Endothelial cell of umbilical vein (primary cell): ENCODE data around the gene DNAJC16. TPM values are rescaled to one million over a fixed set of nuclear protein-coding genes. Genes with fewer than 3 reads are reported as not detected.

Experiments
- BruUV-seq: library from RNA; stranded (reverse); fragments of 400-500 nt; replicated peaks from 2 replicates; lab custom pipeline; 2021; lab: Mats Ljungman, UMichigan
- CTCF ChIA-PET: fragments of 300-600, 350-600 bp; sonication (Branson Sonifier 250); formaldehyde crosslinking; loops from one replicate; lab custom pipeline; 2021; ENCODE audit warnings: antibody characterized with exemption, inconsistent platforms; lab: Charles Lee
- POLR2A ChIA-PET: fragments of 300-600, 350-600 bp; sonication (Branson Sonifier 250); formaldehyde crosslinking; loops from one replicate; lab custom pipeline; 2021; ENCODE audit warnings: antibody characterized with exemption, inconsistent platforms; lab: Charles Lee
- DNase-seq: peaks from one replicate; pipeline ENCODE4 v3.0.0-alpha.2; 2011; ENCODE audit warnings: low read depth, low spot score
- FAIRE-seq: peaks from 2 replicates; lab custom pipeline; 2011; peaks lifted over from hg19 to GRCh38; lab: Jason Lieb, UNC
- H2AFZ ChIP-seq: 2 replicates; pipeline ENCODE4 v1.6.0; 2012; ENCODE audit warnings: low read depth, low read length, control low read depth, inconsistent platforms
- H3K27ac ChIP-seq: 2 replicates; pipeline ENCODE4 v1.5.1; 2011; ENCODE audit warnings: low read depth, mild to moderate bottlenecking, control low read depth, low read length, moderate library complexity; ENCODE audit not compliant: insufficient read depth
- H3K27me3 ChIP-seq, 2 experiments: 2 replicates each; pipeline versions ENCODE4 v1.6.0 to v1.6.1; 2011; ENCODE audit warnings: low read length in 2 of 2, mixed read lengths in 1 of 2; ENCODE audit not compliant: control insufficient read depth in 2 of 2, insufficient read depth in 2 of 2
- H3K36me3 ChIP-seq, 2 experiments: 2 replicates in 1 of 2; 3 replicates in 1 of 2; pipeline ENCODE4 v1.5.1; 2011; ENCODE audit warnings: low read length in 2 of 2, mild to moderate bottlenecking in 1 of 2, moderate library complexity in 1 of 2; ENCODE audit not compliant: control insufficient read depth in 2 of 2, insufficient read depth in 2 of 2; ENCODE audit errors: extremely low read depth in 1 of 2
- H3K4me1 ChIP-seq: 3 replicates; pipeline ENCODE4 v1.5.1; 2011; ENCODE audit warnings: mild to moderate bottlenecking, low read length; ENCODE audit not compliant: control insufficient read depth, insufficient read depth; ENCODE audit errors: extremely low read depth
- H3K4me2 ChIP-seq: 2 replicates; pipeline ENCODE4 v1.6.1; 2011; ENCODE audit warnings: low read length, control low read depth, mixed read lengths; ENCODE audit not compliant: insufficient read depth
- H3K4me3 ChIP-seq, 3 experiments: fragments of 200-600 bp in 1 of 3; sonication (generic), shearing (Covaris generic) in 1 of 3; replicated peaks in 1 of 3; 2 replicates each; pipeline ENCODE4 v1.5.1; 2011 to 2016; ENCODE audit warnings: control low read depth in 3 of 3, low read length in 3 of 3, mild to moderate bottlenecking in 2 of 3, inconsistent platforms in 1 of 3, low read depth in 1 of 3, moderate library complexity in 1 of 3; ENCODE audit not compliant: insufficient read depth in 1 of 3
- H3K79me2 ChIP-seq: 2 replicates; pipeline ENCODE4 v1.6.0; 2012; ENCODE audit warnings: low read length, inconsistent platforms; ENCODE audit not compliant: control insufficient read depth, insufficient read depth
- H3K9ac ChIP-seq: replicated peaks from 2 replicates; pipeline ENCODE3; 2011; ENCODE audit warnings: low read length, control low read depth; ENCODE audit not compliant: insufficient read depth; ENCODE audit errors: extremely low read depth
- H3K9me1 ChIP-seq: replicated peaks from 3 replicates; pipeline ENCODE4 v1.6.0; 2011; ENCODE audit warnings: mild to moderate bottlenecking, low read length; ENCODE audit not compliant: control insufficient read depth, insufficient read depth; ENCODE audit errors: extremely low read depth
- H3K9me3 ChIP-seq: replicated peaks from 2 replicates; pipeline ENCODE4 v1.5.1; 2012; ENCODE audit warnings: low read length, inconsistent platforms; ENCODE audit not compliant: control insufficient read depth, insufficient read depth
- H4K20me1 ChIP-seq: replicated peaks from 2 replicates; pipeline ENCODE3; 2011; ENCODE audit warnings: mild to moderate bottlenecking, low read length; ENCODE audit not compliant: control insufficient read depth, insufficient read depth; ENCODE audit errors: extremely low read depth
- CTCF ChIP-seq, 2 donors: IDR thresholded peaks; 1 replicate in 1 of 2; 2 replicates in 1 of 2; pipeline ENCODE4 v1.5.1; 2011; ENCODE audit warnings: low read length in 2 of 2, mild to moderate bottlenecking in 2 of 2, moderate library complexity in 2 of 2, control low read depth in 1 of 2, inconsistent platforms in 1 of 2, low read depth in 1 of 2; ENCODE audit not compliant: insufficient read depth in 1 of 2; ENCODE audit errors: extremely low read depth in 1 of 2
- GATA2 ChIP-seq: IDR thresholded peaks from 2 replicates; pipeline ENCODE4 v1.7.0; 2011; ENCODE audit warnings: low read depth, mild to moderate bottlenecking, moderate library complexity, mixed read lengths, low read length; ENCODE audit not compliant: insufficient read length, insufficient read depth
- MYC ChIP-seq: IDR thresholded peaks from one replicate; pipeline ENCODE4 v1.6.1; 2011; ENCODE audit warnings: mild to moderate bottlenecking, low read depth, low read length
- POLR2A ChIP-seq: IDR thresholded peaks from 2 replicates; pipeline ENCODE4 v1.6.1; 2012; ENCODE audit warnings: low read depth, mild to moderate bottlenecking, control low read depth, low read length
- dilution Hi-C: fragments of 300-500 bp; cut with MboI; formaldehyde crosslinking; loops from one replicate; pipeline ENCODE4 v1.15.0; 2019; ENCODE audit warnings: low sequenced_read_pairs; ENCODE audit not compliant: extremely low pct_ligation_motif_present
- intact Hi-C: fragments of 100-400 bp; cut with micrococcal nuclease; formaldehyde crosslinking; loops from one replicate; pipeline ENCODE4 v1.10.0; 2022
- polyA plus RNA-seq, 4 experiments: library from polyadenylated mRNA; depleted of rRNA in 3 of 4; stranded (reverse) in 3 of 4; unstranded in 1 of 4; fragments of >200 nt; gene quantifications; 2 replicates each; pipeline versions ENCODE4 v1.2.1 to v1.2.3, GENCODE V29; 2011 to 2012; ENCODE audit warnings: missing spikeins in 1 of 4
- total RNA-seq: library from RNA; stranded (reverse); gene quantifications from 2 replicates; pipeline ENCODE4 v1.2.3, GENCODE V29; 2021

Gene DNAJC16
- total and polyA plus RNA-seq, 2 donors (not counting 3 experiments of a cell fraction or from before 2014, with no cell fraction given), result 8.0 to 21.4 TPM

GRCh38 chr1:15610167-15610566 is 83.5 kb downstream of the DNAJC16 start:
- no TSS peak for BruUV-seq
- Histone ChIP-seq H2AFZ (no peak overlapping the region), H3K4me3 (no peak overlapping the region), H3K9ac (no peak overlapping the region), H3K9me1 (no peaks in the 10 kb centered on the region), H3K27ac (no peak overlapping the region), H4K20me1 (no peaks in the 10 kb centered on the region), H3K27me3 (peaks cover 0 to 2% of the 10 kb centered on the region in 2 experiments), H3K9me3 (no peaks in the 10 kb centered on the region), H3K4me2 (no peak overlapping the region), H3K36me3 (no peaks in the 10 kb centered on the region), H3K4me1 (no peaks in the 10 kb centered on the region), H3K79me2 (no peaks in the 10 kb centered on the region)
- POLR2A ChIA-PET, result no interaction called here
- dilution Hi-C loops (no loop called here), intact Hi-C loops (loop anchor here (10.0 kb wide), 1 partner anchor 235 kb away; the partner anchor contains the start of gene SPEN)
- DNase-seq, result no peak
- CTCF ChIA-PET, result no interaction called here
- TF ChIP-seq GATA2, result no peak
- TF ChIP-seq CTCF (IDR thresholded peaks at IDR 0.05; ENCODE audit: extremely low read depth in 1 of 2, insufficient read depth in 1 of 2, low read depth in 1 of 2, low read length in 2 of 2), result no peak
- FAIRE-seq, result no peak

GRCh38 chr1:15616373-15617172 is 89.9 kb downstream of the DNAJC16 start:
- FAIRE-seq, result no peak
- ChIA-PET POLR2A (no interaction called here), CTCF (interaction anchor here (0.6 to 1.2 kb wide), 2 partner anchors 14 to 19 kb away, joined by 3 to 4 read pairs; no protein-coding TSS in a partner anchor)
- dilution Hi-C loops, result no loop called here
- H4K20me1 ChIP-seq, result no peaks in the 10 kb centered on the region
- H3K27ac ChIP-seq, result peak overlapping the region; percentile 56
- BruUV-seq, result TSS peak; percentile 69
- H2AFZ ChIP-seq, result peak overlapping the region; percentile 89
- H3K9ac ChIP-seq, result peak overlapping the region; percentile 71
- no peaks in the 10 kb centered on the region for H3K9me3 ChIP-seq
- no peaks in the 10 kb centered on the region for H3K27me3 ChIP-seq
- no peaks in the 10 kb centered on the region for H3K36me3 ChIP-seq
- H3K4me1 ChIP-seq, result peaks cover 27% of the 10 kb centered on the region
- H3K4me3 ChIP-seq, result peak overlapping the region; percentile 32 to 81 (median 54)
- no peak for DNase-seq
- no peak for TF ChIP-seq MYC
- peak; percentile 63 for TF ChIP-seq POLR2A
- intact Hi-C loops, result loop anchor here (1.0 to 10.0 kb wide), 6 partner anchors 13 to 228 kb away; partner anchors contain the start of genes AGMAT, DNAJC16, PLEKHM2 and SPEN
- no peaks in the 10 kb centered on the region for H3K9me1 ChIP-seq
- H3K4me2 ChIP-seq, result peak overlapping the region; percentile 93
- peaks cover 39% of the 10 kb centered on the region for H3K79me2 ChIP-seq
